DND-41 (cell line): ENCODE results near the gene NR5A1.

Experiments used
- ATAC-seq: fragments of 200-7000 bp; cut with Tn5 transposase; 3 replicates; pipeline ENCODE4 v1.9.1; 2021; ENCODE audit warnings: low read depth; ENCODE audit not compliant: insufficient read depth
- DNase-seq: peaks from one replicate; pipeline ENCODE4 v3.0.0-alpha.2; 2020
- H2AFZ ChIP-seq: 2 replicates; pipeline ENCODE4 v1.6.0; 2012; ENCODE audit warnings: low read depth, low read length
- H3K27ac ChIP-seq: 2 replicates; pipeline ENCODE4 v1.5.1; 2012; ENCODE audit warnings: low read length, inconsistent platforms
- H3K27me3 ChIP-seq: fragments of 200-600 bp; sonication (generic); 2 replicates; pipeline ENCODE4 v1.6.0; 2012; ENCODE audit warnings: low read length, mild to moderate bottlenecking, inconsistent platforms; ENCODE audit not compliant: insufficient read depth, poor library complexity
- H3K36me3 ChIP-seq: 2 replicates; pipeline ENCODE4 v1.5.1; 2012; ENCODE audit warnings: low read length, inconsistent platforms; ENCODE audit not compliant: insufficient read depth
- H3K4me1 ChIP-seq: 2 replicates; pipeline ENCODE4 v1.5.1; 2012; ENCODE audit warnings: mild to moderate bottlenecking, low read length; ENCODE audit not compliant: insufficient read depth
- H3K4me2 ChIP-seq: 2 replicates; pipeline ENCODE4 v1.6.0; 2012; ENCODE audit warnings: mild to moderate bottlenecking, moderate library complexity, low read length, inconsistent platforms; ENCODE audit not compliant: insufficient read depth
- H3K4me3 ChIP-seq, 2 experiments: fragments of 200-600 bp in 1 of 2; shearing (Covaris generic) in 1 of 2; 2 replicates each; pipeline ENCODE4 v1.5.1; 2012 to 2016; ENCODE audit warnings: inconsistent platforms in 2 of 2, low read length in 2 of 2, mild to moderate bottlenecking in 2 of 2, low read depth in 1 of 2, moderate library complexity in 1 of 2
- H3K79me2 ChIP-seq: 2 replicates; pipeline ENCODE4 v1.6.0; 2012; ENCODE audit warnings: low read length, inconsistent platforms; ENCODE audit not compliant: insufficient read depth
- H3K9ac ChIP-seq: 2 replicates; pipeline ENCODE4 v1.6.0; 2012; ENCODE audit warnings: low read depth, mild to moderate bottlenecking, inconsistent platforms, low read length, moderate library complexity
- H3K9me3 ChIP-seq: 2 replicates; pipeline ENCODE4 v1.5.1; 2012; ENCODE audit warnings: low read length, moderate library complexity, mild to moderate bottlenecking, inconsistent platforms; ENCODE audit not compliant: insufficient read depth, severe bottlenecking
- H4K20me1 ChIP-seq: 2 replicates; pipeline ENCODE4 v1.6.0; 2012; ENCODE audit warnings: low read length; ENCODE audit not compliant: insufficient read depth
- EZH2 ChIP-seq: IDR thresholded peaks from 3 replicates; pipeline ENCODE4 v1.6.1; 2012; ENCODE audit warnings: borderline replicate concordance, low read depth, mild to moderate bottlenecking, moderate library complexity, low read length, inconsistent platforms; ENCODE audit not compliant: severe bottlenecking
- TF ChIP-seq, protein P1 (sequence below): IDR thresholded peaks from 2 replicates; pipeline ENCODE4 v1.5.1; 2012; ENCODE audit warnings: borderline replicate concordance, low read length, moderate library complexity, mild to moderate bottlenecking; ENCODE audit not compliant: poor library complexity, severe bottlenecking; ENCODE audit errors: extremely low read depth

Gene NR5A1

DNA sequence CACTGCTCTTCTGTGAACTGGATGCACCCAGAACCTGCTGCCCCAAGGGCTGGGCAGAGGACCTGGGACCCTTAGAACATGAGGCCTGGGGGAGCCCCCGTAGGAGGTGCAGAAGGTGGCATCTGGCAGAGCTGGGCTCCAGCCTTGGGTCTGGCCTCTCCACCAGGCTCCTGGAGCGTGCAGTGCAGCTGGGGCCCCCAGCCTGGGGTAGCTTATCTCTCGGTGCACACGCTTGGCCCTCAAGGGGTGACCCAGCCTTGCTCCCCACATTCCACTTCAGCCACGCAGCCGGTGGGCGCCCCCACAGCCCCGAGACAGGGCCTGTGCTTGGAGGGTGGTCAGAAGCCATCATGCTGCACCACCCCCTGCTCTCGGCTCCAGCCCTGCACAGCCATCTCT is 5.6 kb upstream of the NR5A1 start:
- H2AFZ ChIP-seq: no peak overlapping the region
- ATAC-seq (no peak), DNase-seq (no peak)
- no peak overlapping the region for H3K4me3 ChIP-seq
- no peaks in the 10 kb centered on the region for H3K79me2 ChIP-seq
- no peak overlapping the region for H3K27ac ChIP-seq
- no peak overlapping the region for H3K9ac ChIP-seq
- H3K36me3 ChIP-seq: no peaks in the 10 kb centered on the region
- H3K4me1 ChIP-seq: no peaks in the 10 kb centered on the region
- no peak overlapping the region for H3K4me2 ChIP-seq
- no peaks in the 10 kb centered on the region for H4K20me1 ChIP-seq
- no peaks in the 10 kb centered on the region for H3K9me3 ChIP-seq
- TF ChIP-seq, protein P1, sequence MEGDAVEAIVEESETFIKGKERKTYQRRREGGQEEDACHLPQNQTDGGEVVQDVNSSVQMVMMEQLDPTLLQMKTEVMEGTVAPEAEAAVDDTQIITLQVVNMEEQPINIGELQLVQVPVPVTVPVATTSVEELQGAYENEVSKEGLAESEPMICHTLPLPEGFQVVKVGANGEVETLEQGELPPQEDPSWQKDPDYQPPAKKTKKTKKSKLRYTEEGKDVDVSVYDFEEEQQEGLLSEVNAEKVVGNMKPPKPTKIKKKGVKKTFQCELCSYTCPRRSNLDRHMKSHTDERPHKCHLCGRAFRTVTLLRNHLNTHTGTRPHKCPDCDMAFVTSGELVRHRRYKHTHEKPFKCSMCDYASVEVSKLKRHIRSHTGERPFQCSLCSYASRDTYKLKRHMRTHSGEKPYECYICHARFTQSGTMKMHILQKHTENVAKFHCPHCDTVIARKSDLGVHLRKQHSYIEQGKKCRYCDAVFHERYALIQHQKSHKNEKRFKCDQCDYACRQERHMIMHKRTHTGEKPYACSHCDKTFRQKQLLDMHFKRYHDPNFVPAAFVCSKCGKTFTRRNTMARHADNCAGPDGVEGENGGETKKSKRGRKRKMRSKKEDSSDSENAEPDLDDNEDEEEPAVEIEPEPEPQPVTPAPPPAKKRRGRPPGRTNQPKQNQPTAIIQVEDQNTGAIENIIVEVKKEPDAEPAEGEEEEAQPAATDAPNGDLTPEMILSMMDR: no peak
- no peak for TF ChIP-seq EZH2
- H3K27me3 ChIP-seq: no peaks in the 10 kb centered on the region

DNA sequence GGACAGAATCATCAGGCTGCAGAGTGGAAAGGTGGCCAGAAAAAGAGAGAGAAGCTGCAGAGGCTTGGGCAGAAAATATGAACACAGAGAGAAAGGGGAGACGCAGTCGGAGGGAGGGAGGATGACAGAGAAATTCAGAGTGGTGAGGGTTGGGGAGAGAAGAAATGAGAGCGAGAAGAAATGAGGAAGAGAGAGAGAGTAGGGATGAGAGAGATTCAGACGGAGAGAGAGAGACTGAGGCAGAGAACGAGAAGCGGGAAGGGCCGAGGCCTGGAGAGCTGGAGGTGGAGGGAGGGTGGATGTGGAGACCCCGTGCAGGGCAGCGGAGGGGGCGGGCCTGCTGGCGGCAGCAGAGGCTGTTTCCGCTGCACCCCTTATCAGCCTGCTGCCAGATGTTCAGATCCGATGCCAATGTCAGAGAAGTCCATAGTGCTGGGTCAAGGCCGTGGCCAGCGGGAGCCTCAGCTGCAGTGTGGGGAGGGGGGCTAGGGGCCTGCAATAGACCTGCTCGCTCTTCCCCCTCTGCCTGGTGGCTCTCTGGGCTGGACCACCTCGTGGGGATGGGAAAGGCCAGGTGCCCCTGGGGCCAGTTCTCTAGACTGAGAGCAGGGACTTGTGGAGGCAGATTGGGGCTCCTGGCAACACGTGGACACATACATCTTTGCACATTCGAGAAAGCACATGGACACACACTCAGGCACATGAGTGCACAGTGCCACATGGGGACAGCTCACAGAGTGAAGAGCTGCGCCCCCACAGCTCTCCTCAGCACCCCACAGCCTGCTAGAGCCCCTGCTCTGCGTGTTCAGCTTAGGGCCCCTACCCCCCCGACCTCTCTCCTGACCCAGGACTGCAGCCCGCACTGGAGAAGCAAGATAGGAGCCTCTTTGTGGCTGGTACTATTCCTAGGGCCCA is 4.9 kb upstream of the NR5A1 start:
- Histone ChIP-seq H3K27ac (no peak overlapping the region), H2AFZ (no peak overlapping the region)

DNA sequence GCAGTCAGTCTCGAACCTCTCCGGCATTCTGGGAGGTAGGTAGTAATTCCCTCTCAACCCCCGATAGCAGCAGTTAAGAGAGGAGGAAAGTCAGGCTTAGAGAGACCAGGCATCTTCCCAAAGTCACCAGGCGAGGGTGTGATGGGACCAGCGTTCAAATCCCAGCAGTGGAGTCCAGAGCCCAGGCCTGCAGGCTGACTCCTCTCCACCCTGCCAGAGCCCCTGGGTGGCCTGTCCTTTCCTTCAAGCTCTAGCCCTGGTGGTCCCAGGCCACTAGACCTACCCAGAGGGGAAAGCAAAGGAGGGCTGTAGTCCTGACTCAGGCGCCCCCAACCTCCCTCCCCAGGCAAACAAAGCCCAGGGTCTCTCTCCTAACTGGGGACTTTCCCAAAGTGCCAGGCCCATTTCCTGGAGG is 4.2 kb upstream of the NR5A1 start:
- no peak for TF ChIP-seq EZH2
- TF ChIP-seq, protein P1: no peak
- H3K9ac ChIP-seq: no peak overlapping the region
- no peaks in the 10 kb centered on the region for H3K79me2 ChIP-seq
- no peak overlapping the region for H3K27ac ChIP-seq
- ATAC-seq: no peak
- H3K4me2 ChIP-seq: no peak overlapping the region
- DNase-seq: no peak
- no peaks in the 10 kb centered on the region for H4K20me1 ChIP-seq
- H2AFZ ChIP-seq: no peak overlapping the region
- no peaks in the 10 kb centered on the region for H3K9me3 ChIP-seq
- H3K4me3 ChIP-seq: no peak overlapping the region
- H3K27me3 ChIP-seq: no peaks in the 10 kb centered on the region
- H3K4me1 ChIP-seq: no peaks in the 10 kb centered on the region
- no peaks in the 10 kb centered on the region for H3K36me3 ChIP-seq

More for the DNA sequence above, 4.9 kb upstream of the NR5A1 start:
- no peaks in the 10 kb centered on the region for H3K79me2 ChIP-seq
- H3K4me2 ChIP-seq: no peak overlapping the region
- H3K36me3 ChIP-seq: no peaks in the 10 kb centered on the region
- no peaks in the 10 kb centered on the region for H3K9me3 ChIP-seq
- no peaks in the 10 kb centered on the region for H3K27me3 ChIP-seq
- DNase-seq: no peak
- H4K20me1 ChIP-seq: no peaks in the 10 kb centered on the region
- H3K4me3 ChIP-seq: no peak overlapping the region
- no peak for TF ChIP-seq EZH2
- TF ChIP-seq, protein P1: no peak
- H3K9ac ChIP-seq: no peak overlapping the region
- H3K4me1 ChIP-seq: no peaks in the 10 kb centered on the region
- no peak for ATAC-seq
